ACHN (cell line): ENCODE measurements around the gene SPECC1.
"Not testable (repeated sequence)": the region's sequence is repeated elsewhere in the genome, so short reads cannot be mapped to it uniquely, and the experiment has no call there.

ENCODE experiments used
- DNase-seq: peaks from one replicate; pipeline ENCODE4 v3.0.0-alpha.2; 2015
- in situ Hi-C: cut with HindIII; loops from 2 replicates; pipeline ENCODE4 v1.10.0; 2017; ENCODE audit warnings: low sequenced_read_pairs, low pct_ligation_motif_present, low pct_unique_long_range_greater_than_20kb

Gene SPECC1

GRCh38 chr17:20051624-20052023 is 42.5 kb downstream of the SPECC1 start:
- in situ Hi-C loops = no loop called here

DNA sequence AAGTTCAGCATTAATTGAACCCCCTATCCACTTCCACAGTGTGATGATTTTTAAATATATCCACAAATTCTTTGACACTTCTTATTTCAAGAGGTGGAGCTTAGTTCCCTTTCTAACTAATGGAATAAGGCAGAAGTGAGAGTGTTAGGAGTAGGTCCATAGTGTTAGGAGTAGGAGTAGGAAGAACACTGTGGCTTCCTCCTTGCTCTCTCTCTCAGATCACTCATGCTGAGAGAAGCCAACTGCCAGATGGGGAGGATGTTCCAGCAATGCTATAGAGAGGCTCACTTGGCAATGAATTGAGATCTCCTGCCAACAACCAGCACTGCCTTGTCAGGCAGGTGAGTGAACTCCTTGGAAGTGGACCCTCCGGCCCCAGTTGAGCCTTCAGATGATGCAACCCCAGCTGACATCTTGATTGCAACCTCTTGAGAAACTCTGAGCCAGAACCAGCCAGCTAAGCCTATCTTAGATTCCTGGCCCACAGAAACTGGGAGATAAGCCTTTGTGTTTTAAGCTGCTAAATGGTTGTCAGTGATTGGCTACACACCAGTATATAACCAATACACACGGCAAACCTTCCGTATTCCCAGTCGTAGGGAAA is 44.3 kb downstream of the SPECC1 start:
- DNase-seq = no peak
- in situ Hi-C loops = no loop called here

More at GRCh38 chr17:20051624-20052023, 42.5 kb downstream of the SPECC1 start:
- DNase-seq = no peak

DNA sequence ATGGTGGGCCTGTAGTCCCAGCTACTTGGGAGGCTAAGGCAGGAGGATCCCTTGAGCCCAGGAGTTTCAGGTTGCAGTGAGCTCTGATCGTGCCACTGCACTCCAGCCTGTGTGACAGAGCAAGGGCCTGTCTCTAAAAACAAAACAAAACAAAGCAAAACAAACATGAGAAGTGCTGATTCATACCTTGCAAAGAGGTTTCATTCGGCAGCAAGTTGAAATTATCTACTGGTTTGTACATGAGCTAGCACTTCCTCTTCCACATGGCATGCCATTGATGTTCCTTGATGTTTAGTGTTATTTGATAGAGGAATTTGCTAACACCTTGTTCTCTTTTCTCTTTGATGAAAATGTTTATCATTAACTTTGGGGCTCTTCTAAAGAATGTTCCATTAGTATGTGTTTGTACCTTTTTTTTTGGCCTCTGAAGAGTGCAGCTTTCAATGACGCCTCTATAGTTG is 50.6 kb downstream of the SPECC1 start:
- no peak for DNase-seq
- in situ Hi-C loops = no loop called here

DNA sequence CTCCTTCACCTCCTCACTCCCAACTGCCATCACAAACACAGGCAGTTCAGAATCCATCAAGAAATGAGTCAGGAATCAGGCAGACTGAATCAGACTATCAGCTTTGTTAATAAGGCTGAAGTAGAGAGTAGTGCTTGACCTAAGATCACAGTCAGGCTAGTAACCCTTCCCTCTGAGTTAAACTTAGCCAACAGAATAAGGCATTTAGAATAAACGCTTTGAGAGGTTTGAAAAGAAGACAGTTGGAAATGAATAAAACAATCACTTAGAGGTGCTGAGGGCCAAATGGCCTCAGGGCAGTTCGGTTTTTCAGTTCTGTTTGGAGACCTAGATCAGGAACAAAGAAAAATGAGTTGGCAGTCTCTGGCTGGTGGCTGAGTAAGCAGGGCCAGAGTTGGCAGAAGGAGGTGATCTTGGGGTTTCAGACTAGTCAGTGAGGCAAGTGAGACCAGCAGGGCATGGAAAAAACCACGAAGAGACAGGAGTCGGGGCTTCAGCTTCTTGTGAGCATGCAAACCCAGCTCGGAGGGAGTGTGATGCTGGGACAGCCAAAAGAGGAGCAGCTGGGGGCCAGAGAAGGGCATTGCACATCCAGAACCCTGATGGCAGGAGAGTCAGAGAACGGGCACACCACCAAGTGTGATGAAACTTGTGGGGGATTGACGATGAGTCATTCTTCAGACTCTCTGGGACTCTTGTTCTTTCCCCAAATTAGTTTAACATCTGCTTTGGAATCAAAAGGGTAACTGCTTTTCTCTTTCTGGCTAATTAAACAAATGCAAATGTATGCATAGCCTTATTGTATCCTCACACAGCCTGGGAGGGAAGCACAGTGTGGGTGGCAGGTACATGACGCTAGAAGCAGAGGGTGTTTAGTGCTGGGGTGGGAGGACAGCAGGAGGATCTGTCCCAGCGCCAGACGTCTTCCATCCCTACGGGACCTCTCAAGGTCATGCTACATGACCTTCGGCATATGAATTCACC is 54.8 kb downstream of the SPECC1 start:
- in situ Hi-C loops = no loop called here
- peak; percentile 78 for DNase-seq

DNA sequence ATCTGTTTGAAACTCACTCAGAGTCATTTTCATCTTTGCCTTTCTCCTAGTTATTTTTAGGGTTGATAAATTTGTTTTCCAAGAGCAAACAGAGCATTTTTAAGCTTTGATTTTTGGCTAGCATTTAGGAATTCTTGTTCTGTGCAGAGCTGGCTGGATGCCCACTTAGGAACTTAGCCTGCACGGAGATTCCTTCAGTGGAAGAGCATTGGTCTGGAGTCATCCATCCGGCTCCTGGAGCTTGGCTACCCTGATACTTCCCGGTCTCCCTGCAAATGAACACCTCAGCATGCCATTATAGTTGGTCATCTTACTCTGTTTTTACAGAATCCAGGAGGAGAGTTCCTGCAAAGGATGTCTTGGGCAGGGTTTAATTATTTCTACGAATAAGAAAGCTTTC is 57.1 kb downstream of the SPECC1 start:
- peak; percentile 83 for DNase-seq
- in situ Hi-C loops = no loop called here

DNA sequence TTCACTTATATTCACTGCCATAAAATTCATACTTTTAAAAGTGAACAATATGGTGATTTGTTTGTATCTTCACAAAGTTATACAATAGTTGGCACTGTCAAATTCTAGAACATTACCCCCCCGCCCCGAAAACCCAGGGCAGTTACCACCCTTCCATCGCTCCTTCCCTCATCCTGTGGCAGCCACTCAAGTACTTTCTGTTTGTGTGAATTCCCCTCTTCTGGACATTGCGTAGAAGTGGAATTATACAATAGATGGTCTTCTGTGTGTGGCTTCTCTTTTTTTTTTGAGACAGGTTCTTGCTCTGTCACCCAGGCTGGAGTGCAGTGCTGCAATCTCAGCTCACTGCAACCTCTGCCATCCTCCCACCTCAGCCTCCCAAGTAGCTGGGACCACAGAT is 58.6 kb downstream of the SPECC1 start:
- no peak for DNase-seq
- in situ Hi-C loops = no loop called here

DNA sequence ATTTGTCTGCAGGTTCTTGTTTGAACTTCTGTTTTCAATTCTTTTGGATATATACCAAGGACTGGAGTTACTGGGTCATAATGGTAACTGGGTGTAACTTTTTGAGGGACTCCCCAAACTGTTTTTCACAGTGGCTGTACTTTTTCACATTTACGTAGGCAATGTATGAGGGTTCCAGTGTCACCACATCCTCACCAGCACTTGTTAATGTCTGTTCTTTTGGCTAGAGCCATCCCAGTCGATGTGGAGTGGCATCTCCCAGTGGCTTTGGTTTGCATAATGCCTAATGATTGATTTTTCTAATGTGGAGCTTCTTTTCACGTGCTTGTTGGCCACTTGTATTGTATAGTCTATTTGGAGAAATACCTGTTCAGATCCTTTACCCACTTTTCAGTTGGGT is 59.3 kb downstream of the SPECC1 start:
- in situ Hi-C loops = no loop called here
- no peak for DNase-seq

DNA sequence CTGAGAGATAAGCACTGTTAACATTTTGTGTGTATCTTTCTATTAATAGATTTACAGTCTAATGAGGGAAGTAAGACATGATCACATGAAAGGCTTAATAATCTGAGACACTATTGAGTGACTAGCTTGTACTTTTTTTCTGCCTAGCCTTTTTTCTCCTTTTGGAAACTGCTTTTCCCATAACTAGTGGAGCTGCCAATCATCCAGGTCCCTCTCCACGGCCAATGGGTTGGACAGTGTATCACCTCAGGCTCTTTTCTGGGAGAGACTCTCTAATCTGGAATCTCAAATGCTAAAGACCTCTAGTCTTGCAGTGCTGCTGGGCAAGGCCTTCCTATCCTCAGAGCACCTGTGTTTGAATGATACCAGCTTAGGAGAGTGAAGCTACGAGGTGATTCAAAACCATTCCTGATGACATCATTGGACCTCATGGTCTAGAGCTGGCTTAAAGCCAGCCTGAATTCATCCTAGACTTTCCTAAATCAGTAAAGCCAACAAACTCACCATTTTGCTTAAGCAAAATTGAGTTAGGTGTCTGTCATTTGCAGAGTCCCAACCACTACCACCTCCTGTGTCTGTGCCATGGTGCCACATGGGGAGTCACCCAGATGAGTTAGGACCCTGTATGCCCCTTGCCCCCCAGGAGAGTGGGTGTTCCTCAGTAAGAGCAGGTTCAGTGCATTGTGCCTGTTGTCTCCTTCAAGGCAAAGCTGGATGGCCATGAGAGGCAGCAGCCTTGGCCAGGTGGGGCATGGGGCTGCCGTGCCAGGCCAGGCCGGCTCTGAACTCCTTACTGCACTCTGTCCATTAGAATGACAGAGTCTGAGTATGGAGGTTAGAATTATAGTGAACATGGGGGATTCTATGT is 62.9 kb downstream of the SPECC1 start:
- in situ Hi-C loops = no loop called here
- no peak for DNase-seq

GRCh38 chr17:20072692-20072992 is 63.5 kb downstream of the SPECC1 start:
- DNase-seq = no peak
- in situ Hi-C loops = no loop called here

DNA sequence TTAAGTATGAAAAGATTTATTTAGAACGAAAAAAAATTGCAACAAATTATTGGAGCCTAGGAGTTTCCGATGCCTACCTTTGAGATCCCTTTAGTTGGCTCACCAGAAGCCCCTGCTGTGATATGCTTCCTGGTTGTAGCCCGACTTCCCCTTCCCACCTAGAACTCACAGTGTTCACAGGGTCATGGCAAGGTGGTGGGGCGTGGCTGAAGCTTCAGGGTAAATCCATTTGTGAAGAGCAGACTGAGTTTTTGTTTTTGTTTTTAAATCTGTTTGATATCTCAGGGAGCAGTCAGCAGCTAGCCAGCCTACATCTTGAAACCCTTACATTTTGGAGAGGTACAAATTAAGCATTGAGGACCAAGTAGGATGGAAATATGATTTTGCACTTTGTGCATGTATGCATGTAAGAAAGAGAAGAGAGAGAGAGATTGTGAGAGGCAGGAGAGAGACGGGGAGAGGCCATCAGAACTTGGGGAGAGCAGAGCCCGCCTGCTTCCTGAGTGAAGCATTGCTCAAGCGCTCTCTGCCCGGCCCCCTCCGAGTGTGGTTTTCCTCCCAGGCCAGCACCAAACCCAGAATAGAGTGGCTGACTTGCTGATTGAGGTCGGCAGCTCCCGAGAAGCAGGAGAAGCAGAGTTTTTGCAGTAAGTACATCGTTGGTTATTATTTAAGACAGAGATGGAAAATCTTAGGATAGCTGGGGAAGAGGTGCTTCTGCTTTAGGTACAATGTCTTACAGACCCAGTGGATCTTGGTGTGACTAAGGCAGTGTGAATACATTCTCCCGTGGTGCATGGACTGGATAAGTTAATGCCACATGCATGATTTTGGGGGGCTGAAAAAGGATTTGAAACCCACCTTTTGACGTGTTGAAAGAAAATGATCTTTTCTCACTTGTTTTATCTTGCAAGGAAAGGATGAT is 64.2 kb downstream of the SPECC1 start:
- DNase-seq = no peak
- in situ Hi-C loops = no loop called here

GRCh38 chr17:20074001-20074400 is 64.8 kb downstream of the SPECC1 start:
- no peak for DNase-seq
- in situ Hi-C loops = no loop called here

DNA sequence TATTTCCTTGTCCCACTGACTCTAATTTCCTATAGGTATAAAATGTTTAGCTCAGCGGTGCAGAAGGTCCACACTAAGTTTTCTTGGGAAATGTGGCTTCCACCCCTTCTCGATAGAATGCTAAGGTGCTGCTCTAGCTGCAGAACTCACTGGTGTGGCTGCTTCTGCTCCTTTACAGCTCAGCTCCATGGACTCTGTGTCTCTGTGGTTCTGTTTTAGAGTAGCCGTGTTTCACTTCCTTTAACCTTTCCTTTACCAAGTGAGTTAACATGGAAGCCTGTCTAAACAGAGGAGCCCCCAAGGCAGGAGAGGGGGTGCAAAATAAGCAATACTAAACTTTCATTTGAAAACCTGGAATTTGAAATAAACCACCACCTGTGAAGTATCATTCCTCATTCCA is 65.3 kb downstream of the SPECC1 start:
- in situ Hi-C loops = no loop called here

GRCh38 chr17:20076137-20076536 is 67.0 kb downstream of the SPECC1 start:
- in situ Hi-C loops, DNase-seq: not testable (repeated sequence)

More for the DNA sequence above, 65.3 kb downstream of the SPECC1 start:
- DNase-seq = no peak

DNA sequence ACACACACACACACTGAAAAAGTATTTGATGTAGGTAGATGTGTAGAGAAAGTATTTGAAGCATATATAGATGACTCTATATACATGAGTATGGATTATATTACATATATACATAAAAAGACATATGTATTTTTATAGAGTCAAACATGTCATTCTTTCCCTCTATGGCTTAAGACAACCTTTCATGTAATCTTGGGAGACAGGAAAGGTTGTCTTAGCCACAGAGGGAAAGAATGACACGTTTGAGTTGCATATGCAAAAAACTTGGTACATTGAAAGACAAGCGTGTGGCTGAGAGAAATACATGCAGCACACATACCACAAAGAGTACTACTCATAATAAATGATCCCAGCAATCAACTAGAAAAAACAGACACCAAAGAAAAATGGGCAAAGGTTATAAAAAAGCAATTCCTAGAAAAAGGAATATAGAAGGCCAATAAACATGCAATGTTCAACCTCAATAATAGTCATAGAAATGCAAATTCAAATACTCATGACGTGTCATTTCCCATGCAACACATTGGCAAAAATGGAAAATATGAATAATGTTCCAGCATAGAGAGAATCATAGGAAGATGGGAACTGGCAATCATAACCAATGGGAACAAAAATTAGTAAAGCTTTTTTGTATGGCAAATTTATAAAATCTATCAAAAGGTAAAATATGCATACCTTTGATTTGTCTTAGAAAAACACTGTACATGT is 69.0 kb downstream of the SPECC1 start:
- in situ Hi-C loops = no loop called here

GRCh38 chr17:20080513-20080912 is 71.4 kb downstream of the SPECC1 start:
- in situ Hi-C loops = no loop called here
- DNase-seq = no peak

More for the DNA sequence above, 69.0 kb downstream of the SPECC1 start:
- no peak for DNase-seq

DNA sequence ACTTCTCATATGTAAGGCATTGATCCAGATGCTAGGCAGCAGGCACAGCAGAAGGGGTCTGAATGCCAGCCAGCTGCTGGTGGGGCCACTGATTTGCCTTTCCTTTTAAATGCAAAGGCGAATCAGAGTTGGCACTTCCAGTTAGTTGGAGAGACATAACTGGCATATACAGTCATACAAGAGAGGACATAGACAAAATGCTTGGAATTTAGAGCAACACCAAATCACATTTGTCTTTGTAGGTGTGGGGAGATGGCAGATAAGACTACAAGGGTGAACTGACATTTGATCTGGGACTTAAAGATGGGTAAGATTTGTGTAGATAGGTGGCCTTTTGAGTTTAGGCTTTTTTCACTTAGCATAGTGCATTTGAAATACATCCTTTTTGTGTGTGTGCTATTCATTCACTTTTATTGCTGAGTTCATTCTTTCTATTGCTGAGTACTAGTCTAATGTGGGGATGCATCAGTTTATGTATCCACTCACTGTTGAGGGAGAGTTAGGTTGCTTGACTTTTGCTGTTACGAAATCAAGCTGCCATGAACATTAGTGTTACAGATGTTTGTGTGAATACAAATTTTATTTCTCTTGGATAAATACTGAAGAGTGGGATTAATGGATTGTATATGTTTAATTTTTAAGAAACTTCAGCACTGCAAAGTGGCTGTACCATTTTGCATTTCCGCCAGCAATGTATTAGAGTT is 74.1 kb downstream of the SPECC1 start:
- DNase-seq = no peak
- in situ Hi-C loops = no loop called here
